ENCODE measurements around the gene RASSF10.
"Not testable (repeated sequence)": the region's sequence is repeated elsewhere in the genome, so short reads cannot be mapped to it uniquely, and the experiment has no call there.

The RASSF10 gene

GRCh38 chr11:13029872-13030271 lies 20.8 kb downstream of the RASSF10 start:
- no peak for DNase-seq

GRCh38 chr11:13030857-13031256 lies 21.7 kb downstream of the RASSF10 start:
- no peak for DNase-seq

GRCh38 chr11:13031349-13031748 lies 22.2 kb downstream of the RASSF10 start:
- DNase-seq, result no peak

- DNase-seq, result no peak
These were observed 24.8 kb downstream of the RASSF10 start for GRCh38 chr11:13033760-13034533.

- DNase-seq, result no peak
These were observed 26.6 kb downstream of the RASSF10 start for GRCh38 chr11:13035711-13036110.

- no peak for DNase-seq
These were observed 27.1 kb downstream of the RASSF10 start for GRCh38 chr11:13036235-13036634.

GRCh38 chr11:13038366-13038765 lies 29.2 kb downstream of the RASSF10 start:
- no peak for DNase-seq

GRCh38 chr11:13039126-13039525 lies 30.0 kb downstream of the RASSF10 start:
- DNase-seq, result no peak

GRCh38 chr11:13040969-13041561 lies 31.9 kb downstream of the RASSF10 start:
- DNase-seq, result no peak

- no peak for DNase-seq
These were observed 33.8 kb downstream of the RASSF10 start for GRCh38 chr11:13042873-13043342.

- DNase-seq, result no peak
These were observed 35.0 kb downstream of the RASSF10 start for GRCh38 chr11:13043912-13044628.

GRCh38 chr11:13045089-13045488 lies 36.0 kb downstream of the RASSF10 start:
- DNase-seq, result not testable (repeated sequence)

- DNase-seq, result no peak
These were observed 36.6 kb downstream of the RASSF10 start for GRCh38 chr11:13045734-13046133.

- DNase-seq, result no peak
These were observed 37.8 kb downstream of the RASSF10 start for GRCh38 chr11:13046637-13047570.

GRCh38 chr11:13047884-13048283 lies 38.8 kb downstream of the RASSF10 start:
- DNase-seq, result no peak

GRCh38 chr11:13051257-13051656 lies 42.1 kb downstream of the RASSF10 start:
- DNase-seq, result no peak

- no peak for DNase-seq
These were observed 43.0 kb downstream of the RASSF10 start for GRCh38 chr11:13052130-13052571.

- no peak for DNase-seq
These were observed 44.3 kb downstream of the RASSF10 start for GRCh38 chr11:13053255-13053917.

- DNase-seq, result no peak
These were observed 45.2 kb downstream of the RASSF10 start for GRCh38 chr11:13054278-13054677.

GRCh38 chr11:13055200-13055599 lies 46.1 kb downstream of the RASSF10 start:
- DNase-seq, result no peak

GRCh38 chr11:13061294-13061990 lies 52.3 kb downstream of the RASSF10 start:
- no peak for DNase-seq

Measured in CD4-positive, alpha-beta T cell treated with Interferon gamma for 1 hour (primary cell).